HepG2 (cell line): Measurements from ENCODE around the gene DOCK3. TPM values are rescaled to one million over a fixed set of nuclear protein-coding genes. Genes with fewer than 3 reads are reported as not detected.
A peak's percentile ranks its signal among the peaks of the same experiment; 100 is the strongest.

ENCODE experiments used
- AGO1 ChIP-seq: fragments of 200-400 bp; formaldehyde crosslinking; IDR thresholded peaks from 2 replicates; pipeline ENCODE4 v1.6.1; 2017; ENCODE audit warnings: mild to moderate bottlenecking, low read depth, low read length, moderate library complexity; ENCODE audit not compliant: poor library complexity, severe bottlenecking
- ATF7 ChIP-seq, 2 experiments: fragments of 450-650 bp in 1 of 2; sonication (generic) in 1 of 2; formaldehyde crosslinking in 1 of 2; IDR thresholded peaks; 2 replicates each; pipeline versions ENCODE4 v1.4.0 to v1.6.1; 2016 to 2020; ENCODE audit warnings: antibody characterized with exemption in 1 of 2, mild to moderate bottlenecking in 1 of 2, missing genetic modification reagents in 1 of 2
- GABPA ChIP-seq, 2 experiments: IDR thresholded peaks; 2 replicates each; pipeline ENCODE4 v1.6.1; 2011 to 2016; ENCODE audit warnings: low read depth in 2 of 2, low read length in 1 of 2, missing biosample characterization in 1 of 2, missing genetic modification characterization in 1 of 2
- HNF4A ChIP-seq: sonication (generic); formaldehyde crosslinking; IDR thresholded peaks from 2 replicates; pipeline ENCODE4 v1.4.0; 2020; ENCODE audit warnings: missing genetic modification reagents
- ISX ChIP-seq: sonication (generic); formaldehyde crosslinking; conservative IDR thresholded peaks from 2 replicates; pipeline ENCODE4 v1.5.0; 2020; ENCODE audit warnings: missing genetic modification reagents
- KMT2A ChIP-seq: sonication (generic); formaldehyde crosslinking; IDR thresholded peaks from 2 replicates; pipeline ENCODE4 v1.4.0; 2020; ENCODE audit warnings: missing genetic modification reagents
- MXI1 ChIP-seq: IDR thresholded peaks from 3 replicates; pipeline ENCODE4 v1.6.1; 2012; ENCODE audit warnings: low read depth, low read length, inconsistent platforms, borderline replicate concordance
- PHF21A ChIP-seq: sonication (generic); formaldehyde crosslinking; IDR thresholded peaks from 2 replicates; pipeline ENCODE4 v1.5.0; 2020; ENCODE audit warnings: mild to moderate bottlenecking, missing genetic modification reagents
- POLR2A ChIP-seq, 2 experiments: IDR thresholded peaks; 2 replicates each; pipeline ENCODE4 v1.6.1; 2011; ENCODE audit warnings: low read depth in 2 of 2, low read length in 2 of 2, mild to moderate bottlenecking in 1 of 2, moderate library complexity in 1 of 2; ENCODE audit not compliant: insufficient read depth in 1 of 2
- TBL1XR1 ChIP-seq: fragments of 150-350 bp; IDR thresholded peaks from 2 replicates; pipeline ENCODE4 v1.6.1; 2014; ENCODE audit warnings: borderline replicate concordance, low read length; ENCODE audit not compliant: partially characterized antibody
- TBX3 ChIP-seq: fragments of 450-650 bp; IDR thresholded peaks from 2 replicates; pipeline ENCODE4 v1.6.1; 2017; ENCODE audit warnings: antibody characterized with exemption, mild to moderate bottlenecking, inconsistent platforms, borderline replicate concordance
- WIZ ChIP-seq: sonication (generic); formaldehyde crosslinking; IDR thresholded peaks from 2 replicates; pipeline ENCODE4 v1.5.1; 2020; ENCODE audit warnings: mild to moderate bottlenecking, missing genetic modification reagents
- ZFY ChIP-seq: sonication (generic); formaldehyde crosslinking; IDR thresholded peaks from 2 replicates; pipeline ENCODE4 v1.4.0; 2020; ENCODE audit warnings: missing genetic modification reagents
- ZNF230 ChIP-seq: sonication (generic); formaldehyde crosslinking; IDR thresholded peaks from 2 replicates; pipeline ENCODE4 v1.4.0; 2020; ENCODE audit warnings: mild to moderate bottlenecking, missing genetic modification reagents
- ZNF30 ChIP-seq: sonication (generic); formaldehyde crosslinking; IDR thresholded peaks from 2 replicates; pipeline ENCODE4 v1.5.0; 2020; ENCODE audit warnings: mild to moderate bottlenecking, missing genetic modification reagents
- ZNF337 ChIP-seq: sonication (generic); formaldehyde crosslinking; IDR thresholded peaks from 2 replicates; pipeline ENCODE4 v1.5.1; 2020; ENCODE audit warnings: missing genetic modification reagents, low read depth, mild to moderate bottlenecking, borderline replicate concordance
- ZNF407 ChIP-seq: sonication (generic); formaldehyde crosslinking; IDR thresholded peaks from one replicate; pipeline ENCODE4 v1.5.1; 2020; ENCODE audit warnings: mild to moderate bottlenecking, missing genetic modification reagents; ENCODE audit errors: not compliant biosample characterization
- ZNF607 ChIP-seq: sonication (generic); formaldehyde crosslinking; IDR thresholded peaks from 2 replicates; pipeline ENCODE4 v1.5.1; 2020; ENCODE audit warnings: missing genetic modification reagents, mild to moderate bottlenecking, borderline replicate concordance
- ZSCAN31 ChIP-seq: sonication (generic); formaldehyde crosslinking; IDR thresholded peaks from 2 replicates; pipeline ENCODE4 v1.5.0; 2020; ENCODE audit warnings: low read depth, mild to moderate bottlenecking, missing genetic modification reagents
- polyA plus RNA-seq, 8 experiments: library from polyadenylated mRNA; depleted of rRNA in 3 of 8; stranded (reverse) in 7 of 8; unstranded in 1 of 8; fragments of >200 nt; fragmentation: Illumina TruSeq in 4 of 8; extraction: Trizol in 4 of 8; gene quantifications; 2 replicates each; pipeline versions ENCODE4 v1.2.1 to v1.2.3, GENCODE V29; 2011 to 2016; ENCODE audit warnings: low read depth in 4 of 8, missing spikeins in 1 of 8, mixed read lengths in 1 of 8; ENCODE audit not compliant: insufficient read depth in 1 of 8
- total RNA-seq, 5 experiments: library from RNA; depleted of rRNA; stranded (reverse); fragments of >200 nt; fragmentation: Illumina TruSeq; extraction: Trizol; gene quantifications; 2 replicates each; pipeline ENCODE4 v1.2.3, GENCODE V29; 2016; ENCODE audit warnings: low read depth in 1 of 5
- TF ChIP-seq, protein P1 (sequence below): sonication (generic); formaldehyde crosslinking; IDR thresholded peaks from 2 replicates; pipeline ENCODE4 v1.5.0; 2020; ENCODE audit warnings: missing genetic modification reagents

DOCK3 gene
- total and polyA plus RNA-seq, 2 of the 13 experiments (the other 11 are each of a cell fraction or from before 2014, with no cell fraction given) = not detected

- TF ChIP-seq PHF21A (CRISPR knock-in tag) = peak; percentile 47; the same call in 1 of the 2 replicates
- TF ChIP-seq ZNF337 = peak; percentile 84; the same call in 1 of the 2 replicates
- TF ChIP-seq MXI1 = peak; percentile 47; the same call in 1 of the 3 replicates
- TF ChIP-seq KMT2A (CRISPR knock-in tag) = peak; percentile 43; the same call in 1 of the 2 replicates
- TF ChIP-seq ZNF30 (CRISPR knock-in tag) = no peak
- no peak for TF ChIP-seq ISX (CRISPR knock-in tag)
- no peak for TF ChIP-seq TBL1XR1
- TF ChIP-seq AGO1 = peak; percentile 35
- no peak for TF ChIP-seq ATF7 (IDR thresholded peaks at IDR 0.05)
- no peak for TF ChIP-seq ATF7 (CRISPR knock-in tag; IDR thresholded peaks at IDR 0.05)
- no peak; the same call in 1 of the 2 replicates for TF ChIP-seq WIZ
- no peak for TF ChIP-seq HNF4A (CRISPR knock-in tag)
- no peak for TF ChIP-seq ZNF607 (CRISPR knock-in tag)
- no peak; the same call in 1 of the 2 replicates for TF ChIP-seq ZSCAN31 (CRISPR knock-in tag)
- TF ChIP-seq ZNF407 (CRISPR knock-in tag) = peak; percentile 87
- TF ChIP-seq, protein P1, sequence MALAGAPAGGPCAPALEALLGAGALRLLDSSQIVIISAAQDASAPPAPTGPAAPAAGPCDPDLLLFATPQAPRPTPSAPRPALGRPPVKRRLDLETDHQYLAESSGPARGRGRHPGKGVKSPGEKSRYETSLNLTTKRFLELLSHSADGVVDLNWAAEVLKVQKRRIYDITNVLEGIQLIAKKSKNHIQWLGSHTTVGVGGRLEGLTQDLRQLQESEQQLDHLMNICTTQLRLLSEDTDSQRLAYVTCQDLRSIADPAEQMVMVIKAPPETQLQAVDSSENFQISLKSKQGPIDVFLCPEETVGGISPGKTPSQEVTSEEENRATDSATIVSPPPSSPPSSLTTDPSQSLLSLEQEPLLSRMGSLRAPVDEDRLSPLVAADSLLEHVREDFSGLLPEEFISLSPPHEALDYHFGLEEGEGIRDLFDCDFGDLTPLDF (CRISPR knock-in tag) = peak; percentile 61; the same call in 1 of the 2 replicates
- peak; percentile 89 for TF ChIP-seq ZFY
- peak in 1 of 2 experiments; percentile 85; a peak in 2 of 4 replicates for TF ChIP-seq POLR2A (IDR thresholded peaks at IDR 0.05; ENCODE audit: insufficient read depth in 1 of 2, low read depth in 2 of 2, low read length in 2 of 2)
- TF ChIP-seq GABPA (IDR thresholded peaks at IDR 0.05; ENCODE audit: low read depth, low read length) = no peak
- TF ChIP-seq GABPA (CRISPR knock-in tag; IDR thresholded peaks at IDR 0.05; ENCODE audit: low read depth) = peak; percentile 96
- TF ChIP-seq ZNF230 = peak; percentile 46; the same call in 1 of the 2 replicates
- TF ChIP-seq TBX3 = peak; percentile 85; the same call in 1 of the 2 replicates
These were observed 710.2 kb downstream of the DOCK3 start, which contains the start of gene MANF (continued) for GRCh38 chr3:51384726-51385473.
